ENCODE measurements around the gene LPP.

The LPP gene

GRCh38 chr3:188453431-188454384 is 299.8 kb downstream of the LPP start:
- no peak for DNase-seq

DNA sequence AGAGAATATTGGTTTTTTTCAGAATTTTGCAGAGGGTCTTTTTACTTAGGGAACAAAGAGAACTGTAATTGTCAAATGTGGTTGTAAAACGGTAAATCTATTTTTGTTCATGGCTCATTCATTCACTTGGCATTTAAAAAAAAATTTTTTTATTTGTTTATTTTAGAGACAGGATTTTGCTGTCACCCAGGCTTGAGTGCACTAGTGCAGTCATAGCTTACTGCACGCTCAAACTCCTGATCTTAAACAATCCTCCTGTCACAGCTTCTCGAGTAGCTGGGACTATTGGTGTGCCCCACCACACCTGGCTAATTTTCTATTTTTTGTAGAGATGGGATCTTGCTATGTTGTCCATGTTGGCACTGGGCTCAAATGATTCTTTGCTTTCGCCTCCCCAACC is 301.8 kb downstream of the LPP start:
- no peak for DNase-seq

- DNase-seq = no peak
Measured at GRCh38 chr3:188458756-188459155, 304.8 kb downstream of the LPP start.

DNA sequence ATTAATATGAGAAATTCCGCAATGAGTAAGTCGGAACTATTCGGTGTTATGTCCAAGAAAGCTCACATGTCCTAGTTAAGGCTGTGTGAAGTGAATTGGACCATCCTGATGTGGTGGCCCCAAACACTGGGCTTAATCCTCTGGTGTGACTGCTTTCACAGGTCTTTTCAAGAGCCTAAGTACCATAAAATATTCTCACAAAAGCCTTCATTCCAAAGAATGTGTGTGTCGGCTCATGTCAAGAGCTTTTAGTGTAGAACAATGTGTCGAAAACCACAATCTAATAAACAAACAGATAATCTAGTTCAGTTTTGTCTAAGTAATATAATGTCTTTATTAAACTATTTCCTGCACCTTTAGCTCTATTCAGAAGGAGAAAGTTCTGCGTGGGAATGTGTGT is 311.4 kb downstream of the LPP start:
- DNase-seq = no peak

DNA sequence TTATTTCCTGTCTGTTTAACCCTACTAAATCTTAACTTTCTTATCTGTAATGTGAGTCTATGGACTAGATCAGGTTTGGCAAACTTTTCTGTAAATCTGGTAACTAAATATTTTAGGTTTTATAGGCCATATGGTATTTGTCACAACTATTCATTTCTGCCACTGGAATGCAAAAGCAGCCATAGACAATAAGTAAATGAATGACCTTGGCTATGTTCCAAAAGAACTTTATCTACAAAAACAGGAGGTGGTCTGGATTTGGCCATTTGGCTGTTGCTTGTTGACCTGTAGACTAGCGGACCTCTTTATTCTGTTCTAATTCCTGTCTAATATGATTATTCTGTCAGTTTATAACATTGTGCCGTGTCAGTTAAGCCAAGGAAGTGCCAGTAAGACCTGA is 314.2 kb downstream of the LPP start:
- DNase-seq = no peak

DNA sequence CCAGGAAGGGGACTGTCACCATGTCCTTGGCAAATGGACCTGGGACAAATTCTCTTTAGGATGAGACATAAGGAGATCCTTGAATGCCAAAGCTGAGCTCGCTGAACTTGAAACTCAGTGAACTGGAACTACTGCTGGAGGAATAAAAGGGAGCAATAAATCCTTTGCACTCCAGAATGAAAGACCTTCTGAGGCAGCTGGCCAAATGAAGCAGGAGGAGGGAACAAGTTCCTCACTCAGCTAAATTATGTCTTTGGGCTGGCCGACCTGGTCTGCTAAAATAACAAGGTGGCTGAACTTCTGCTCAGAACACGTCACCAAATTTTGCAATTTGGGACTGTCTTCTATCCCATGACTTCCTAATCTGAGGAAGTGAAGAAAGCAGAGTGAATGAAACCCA is 314.7 kb downstream of the LPP start:
- DNase-seq = peak; percentile 89

GRCh38 chr3:188469228-188469885 is 315.4 kb downstream of the LPP start:
- DNase-seq = no peak

GRCh38 chr3:188470508-188471130 is 316.7 kb downstream of the LPP start:
- no peak for DNase-seq

- no peak for DNase-seq
Measured at GRCh38 chr3:188471723-188472122, 317.8 kb downstream of the LPP start.

DNA sequence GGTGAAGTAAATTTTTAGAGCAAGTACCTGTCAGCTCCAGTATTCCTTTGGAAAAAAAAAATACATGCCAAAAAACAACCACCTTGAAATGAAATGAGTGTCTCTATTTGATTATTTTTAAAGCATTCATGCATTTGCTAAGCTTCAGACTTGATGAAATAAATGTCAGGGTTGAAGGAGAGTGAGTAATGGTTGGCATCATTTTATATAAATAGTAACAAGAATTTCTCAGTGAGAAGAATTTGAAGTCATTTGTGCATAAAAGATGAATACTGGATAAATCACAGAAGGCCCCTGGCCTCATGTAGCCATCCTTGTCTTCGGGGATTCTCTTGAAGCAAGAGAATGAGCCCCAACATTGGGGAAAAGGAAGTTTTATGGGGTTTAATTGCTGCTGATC is 318.4 kb downstream of the LPP start:
- no peak for DNase-seq

- DNase-seq = no peak
Measured at GRCh38 chr3:188473045-188473444, 319.1 kb downstream of the LPP start.

- no peak for DNase-seq
Measured at GRCh38 chr3:188473591-188474288, 319.8 kb downstream of the LPP start.

GRCh38 chr3:188476935-188477334 is 323.0 kb downstream of the LPP start:
- DNase-seq = no peak

- DNase-seq = no peak
Measured at GRCh38 chr3:188480011-188480410, 326.1 kb downstream of the LPP start.

GRCh38 chr3:188482929-188483328 is 329.0 kb downstream of the LPP start:
- no peak for DNase-seq

DNA sequence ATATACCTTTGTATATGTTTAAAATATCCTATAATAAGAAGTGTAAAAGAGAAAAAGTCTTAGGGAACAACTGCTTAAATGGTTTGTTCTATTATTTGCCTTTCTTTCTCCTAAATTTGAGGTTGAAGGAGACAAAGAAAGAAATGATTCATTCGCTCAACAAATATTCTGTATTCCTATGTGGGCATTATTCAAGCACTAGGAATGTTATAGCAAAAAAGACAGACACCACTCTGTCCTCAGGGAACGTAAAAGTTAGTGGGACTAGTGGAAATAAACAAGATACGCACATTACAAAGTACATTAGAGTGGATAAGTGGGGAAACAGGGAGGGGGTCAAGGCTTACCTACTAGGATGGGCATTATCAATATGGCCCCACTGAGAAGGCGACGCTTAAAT is 332.2 kb downstream of the LPP start:
- no peak for DNase-seq

DNA sequence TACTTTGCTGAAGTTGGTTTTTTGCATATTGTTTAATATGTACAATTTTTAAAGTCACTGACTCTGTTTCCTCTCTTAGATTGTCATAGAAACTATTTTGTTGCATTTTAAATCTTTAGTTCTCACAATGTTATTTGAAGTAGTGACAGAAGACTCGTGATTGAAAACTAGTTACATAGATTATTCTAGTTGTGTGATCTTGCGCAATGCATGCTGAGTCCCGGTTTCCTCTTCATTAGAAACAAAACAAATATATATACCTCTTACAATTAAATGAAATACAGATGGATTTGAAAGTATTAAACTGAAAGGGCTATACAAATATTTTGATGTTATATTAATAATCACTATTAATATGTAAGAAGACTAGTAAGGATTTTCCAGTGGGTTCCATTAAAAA is 333.0 kb downstream of the LPP start:
- no peak for DNase-seq

DNA sequence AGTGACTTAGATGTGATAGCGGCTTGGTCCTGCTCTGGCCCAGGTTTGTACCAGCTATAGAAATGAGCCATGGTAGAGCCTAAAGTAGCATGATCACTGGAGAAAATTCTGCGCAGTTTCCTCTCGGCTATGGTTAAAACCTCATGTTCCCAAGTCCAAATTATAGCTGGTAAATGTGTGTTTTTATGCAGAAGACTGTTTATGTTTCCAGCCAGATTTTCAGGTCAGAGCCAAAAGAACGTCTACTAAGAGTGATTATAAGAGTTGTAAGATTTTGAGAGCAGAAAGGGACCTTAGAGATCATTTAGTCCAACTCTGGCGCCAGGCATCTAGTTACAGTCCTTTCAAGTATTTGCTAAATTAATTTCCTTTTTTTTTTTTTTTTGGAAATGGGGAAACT is 333.7 kb downstream of the LPP start:
- no peak for DNase-seq

DNA sequence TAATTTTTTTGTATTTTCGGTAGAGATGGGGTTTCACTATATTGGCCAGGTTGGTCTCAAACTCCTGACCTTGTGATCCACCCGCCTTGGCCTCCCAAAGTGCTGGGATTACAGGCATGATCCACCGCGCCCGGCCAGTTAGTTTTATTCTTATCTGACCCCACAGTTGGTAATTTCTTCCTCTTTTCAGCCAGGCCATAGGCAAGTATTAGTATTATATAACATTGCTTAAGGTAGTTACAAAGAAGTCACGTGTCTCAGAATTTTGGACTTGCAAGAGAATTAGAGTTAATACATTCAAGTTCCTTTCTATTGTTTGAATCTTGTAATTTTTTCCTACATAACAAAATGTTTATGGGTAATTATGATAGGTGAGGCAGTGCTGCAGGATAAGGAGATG is 334.8 kb downstream of the LPP start:
- DNase-seq = no peak

DNA sequence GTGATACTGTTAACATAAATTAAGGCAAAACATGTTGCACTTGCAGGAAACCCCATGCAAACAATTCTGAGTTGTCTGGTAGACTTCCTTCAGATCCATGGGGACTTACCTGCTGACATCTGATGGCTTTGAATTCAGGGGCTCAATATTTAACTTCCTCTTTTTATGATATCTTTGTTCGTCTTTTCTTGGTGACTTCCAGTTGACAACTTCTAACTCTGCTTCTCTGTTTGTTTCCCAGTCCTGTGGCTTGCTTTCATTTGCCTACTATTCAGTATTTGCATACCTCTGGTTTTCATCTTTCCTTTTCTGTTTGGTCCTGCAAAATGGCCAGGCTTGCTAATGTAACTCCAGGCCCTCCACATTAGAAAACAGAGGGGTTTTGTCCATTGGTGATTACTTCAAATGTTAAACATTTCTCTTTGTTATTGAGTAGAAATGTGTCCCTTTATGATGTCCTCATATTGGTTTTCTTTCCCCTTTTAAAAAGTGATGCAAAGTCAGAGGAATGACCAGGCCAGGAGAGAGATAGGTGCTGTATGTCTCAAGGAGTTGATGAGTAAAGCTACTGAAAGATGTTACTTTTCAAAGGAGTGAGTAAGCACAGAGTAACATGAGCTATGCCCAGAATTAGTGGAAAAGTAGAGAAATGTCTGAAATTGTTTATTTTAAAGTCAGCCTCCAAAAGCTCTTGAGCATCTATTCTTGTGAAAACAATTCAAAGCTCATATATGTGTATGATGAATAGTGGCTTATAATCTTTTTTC is 335.9 kb downstream of the LPP start:
- DNase-seq = peak; percentile 62

DNA sequence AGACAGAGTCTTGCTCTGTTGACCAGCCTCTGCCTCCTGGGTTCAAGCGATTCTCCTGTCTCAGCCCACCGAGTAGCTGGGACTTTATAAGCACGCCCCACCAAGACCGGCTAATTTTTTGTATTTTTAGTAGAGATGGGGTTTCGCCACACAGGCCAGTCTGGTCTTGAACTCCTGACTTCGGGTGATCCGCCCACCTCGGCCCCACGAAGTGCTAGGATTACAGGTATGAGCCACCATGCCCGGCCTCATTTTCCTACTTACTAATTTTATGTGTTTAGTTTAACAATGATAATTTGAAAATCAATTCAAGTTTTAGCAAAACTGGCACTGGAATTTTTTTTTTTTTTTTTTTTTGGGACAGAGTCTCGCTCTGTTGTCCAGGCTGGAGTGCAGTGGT is 336.5 kb downstream of the LPP start:
- no peak for DNase-seq

- no peak for DNase-seq
Measured at GRCh38 chr3:188491276-188491687, 337.3 kb downstream of the LPP start.
